ENCODE measurements around the gene SULT1E1.

GRCh38 chr4:69907151-69907550 lies 47.2 kb upstream of the SULT1E1 start:
- no peak for TF ChIP-seq CTCF (IDR thresholded peaks at IDR 0.05)
- TF ChIP-seq POLR2A (IDR thresholded peaks at IDR 0.05) = no peak
